ENCODE measurements around the gene TNS1. TPM values are rescaled to one million over a fixed set of nuclear protein-coding genes. Genes with fewer than 3 reads are reported as not detected.

TNS1 gene
- total and polyA plus RNA-seq, 2 donors from 2014 or later = 44.8 to 471 TPM

DNA sequence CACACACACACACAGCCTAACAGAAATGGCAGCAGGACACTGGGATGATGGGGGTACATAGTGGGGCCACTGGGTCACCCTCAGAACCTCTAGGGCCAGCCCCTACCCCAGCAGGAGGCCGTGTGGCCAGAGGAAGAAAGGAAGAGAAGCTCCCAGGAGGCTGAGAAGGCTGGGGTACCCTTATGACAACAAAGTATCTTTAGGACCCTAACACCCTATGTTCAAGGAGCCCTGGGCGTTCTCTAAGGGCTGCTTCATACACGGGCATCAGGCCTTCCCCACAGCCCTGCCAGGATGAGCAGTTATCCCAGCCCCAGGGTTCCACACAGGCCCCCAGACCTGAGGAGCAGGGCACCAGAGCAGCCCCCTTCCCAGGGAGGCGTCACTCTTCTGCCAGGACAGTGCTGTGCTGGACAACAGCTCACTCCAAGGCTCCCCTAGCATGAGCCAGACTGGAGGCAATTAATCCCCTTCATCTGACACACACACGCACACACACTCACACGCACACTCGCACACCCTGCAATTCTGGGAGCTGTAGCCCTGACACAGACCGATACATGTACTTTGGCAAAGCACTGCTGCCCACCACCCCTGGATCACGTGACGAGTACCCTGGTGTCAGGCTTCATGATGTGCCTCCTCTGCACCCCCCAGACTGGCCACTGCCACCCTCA is 163.6 kb downstream of the TNS1 start:
- peaks cover 0 to 38% (median 26%) of the 10 kb centered on the region in 3 donors for H3K4me1 ChIP-seq (ENCODE audit: control insufficient read depth in 2 of 3, insufficient read depth in 2 of 3, low read depth in 1 of 3, low read length in 3 of 3)
- H3K4me3 ChIP-seq (ENCODE audit: low read length in 3 of 3) = no peak overlapping the region
- intact Hi-C loops (cut with DNase I) = no loop called here
- no peak for TF ChIP-seq CTCF (IDR thresholded peaks at IDR 0.05; ENCODE audit: borderline replicate concordance, extremely low read depth, insufficient read depth)
- DNase-seq = peak in 4 of 5 donors; percentile 29 to 61 (median 40)
- peaks cover 0 to 64% (median 38%) of the 10 kb centered on the region in 3 donors for H3K36me3 ChIP-seq (ENCODE audit: control insufficient read depth in 2 of 3, insufficient read depth in 3 of 3, low read length in 3 of 3)
- H3K9me3 ChIP-seq (ENCODE audit: control insufficient read depth in 2 of 3, insufficient read depth in 1 of 3, low read length in 3 of 3) = no peaks in the 10 kb centered on the region
- H3K27ac ChIP-seq (ENCODE audit: low read depth in 2 of 2, low read length in 2 of 2) = no peak overlapping the region
- no peak for FAIRE-seq
- no peak overlapping the region for H3K9ac ChIP-seq (ENCODE audit: low read length in 3 of 3)
- no peaks in the 10 kb centered on the region for H3K27me3 ChIP-seq (ENCODE audit: control insufficient read depth, insufficient read depth, low read length)

GRCh38 chr2:217838409-217838831 is 164.4 kb downstream of the TNS1 start:
- peak in 1 of 5 donors; percentile 35 for DNase-seq
- peaks cover 0 to 32% (median 28%) of the 10 kb centered on the region in 3 donors for H3K4me1 ChIP-seq (ENCODE audit: control insufficient read depth in 2 of 3, insufficient read depth in 2 of 3, low read depth in 1 of 3, low read length in 3 of 3)
- no peak overlapping the region for H3K4me3 ChIP-seq (ENCODE audit: low read length in 3 of 3)
- no peak overlapping the region for H3K27ac ChIP-seq (ENCODE audit: low read depth in 2 of 2, low read length in 2 of 2)
- H3K36me3 ChIP-seq (ENCODE audit: control insufficient read depth in 2 of 3, insufficient read depth in 3 of 3, low read length in 3 of 3) = peaks cover 0 to 64% (median 44%) of the 10 kb centered on the region in 3 donors
- no peaks in the 10 kb centered on the region for H3K27me3 ChIP-seq (ENCODE audit: control insufficient read depth, insufficient read depth, low read length)
- no peak for FAIRE-seq
- no peak for TF ChIP-seq CTCF (IDR thresholded peaks at IDR 0.05; ENCODE audit: borderline replicate concordance, extremely low read depth, insufficient read depth)
- intact Hi-C loops (cut with DNase I) = no loop called here
- no peaks in the 10 kb centered on the region for H3K9me3 ChIP-seq (ENCODE audit: control insufficient read depth in 2 of 3, insufficient read depth in 1 of 3, low read length in 3 of 3)
- no peak overlapping the region for H3K9ac ChIP-seq (ENCODE audit: low read length in 3 of 3)

DNA sequence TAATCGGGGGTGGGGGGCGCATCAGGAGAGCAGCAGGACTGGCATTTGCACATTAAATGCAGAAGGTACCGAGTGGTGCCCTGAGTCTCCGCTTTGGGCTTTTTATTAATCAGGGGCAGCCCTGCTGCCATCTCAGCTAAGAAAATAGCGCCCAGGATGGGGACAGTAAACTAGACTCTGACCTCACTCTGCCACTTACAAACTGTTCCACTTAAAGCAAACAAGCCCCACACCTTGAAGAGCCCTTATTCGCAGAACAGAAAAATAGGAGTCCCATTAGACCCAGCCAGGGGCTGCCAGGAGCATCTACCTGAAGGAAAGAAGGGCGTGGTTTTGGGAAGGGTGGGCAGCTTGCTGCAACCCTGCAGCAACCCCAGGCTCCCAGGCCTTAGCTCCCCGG is 165.3 kb downstream of the TNS1 start:
- peaks cover 0 to 67% (median 49%) of the 10 kb centered on the region in 3 donors for H3K36me3 ChIP-seq (ENCODE audit: control insufficient read depth in 2 of 3, insufficient read depth in 3 of 3, low read length in 3 of 3)
- DNase-seq = peak in 1 of 5 donors; percentile 37
- intact Hi-C loops (cut with DNase I) = no loop called here
- no peak for FAIRE-seq
- no peak for TF ChIP-seq CTCF (IDR thresholded peaks at IDR 0.05; ENCODE audit: borderline replicate concordance, extremely low read depth, insufficient read depth)
- no peaks in the 10 kb centered on the region for H3K9me3 ChIP-seq (ENCODE audit: control insufficient read depth in 2 of 3, insufficient read depth in 1 of 3, low read length in 3 of 3)
- no peak overlapping the region for H3K4me3 ChIP-seq (ENCODE audit: low read length in 3 of 3)
- H3K4me1 ChIP-seq (ENCODE audit: control insufficient read depth in 2 of 3, insufficient read depth in 2 of 3, low read depth in 1 of 3, low read length in 3 of 3) = peaks cover 0 to 33% (median 30%) of the 10 kb centered on the region in 3 donors
- H3K27me3 ChIP-seq (ENCODE audit: control insufficient read depth, insufficient read depth, low read length) = no peaks in the 10 kb centered on the region
- H3K27ac ChIP-seq (ENCODE audit: low read depth in 2 of 2, low read length in 2 of 2) = peak overlapping the region in 1 of 2 donors; percentile 45
- H3K9ac ChIP-seq (ENCODE audit: low read length in 3 of 3) = no peak overlapping the region
